ENCODE results near the gene BTBD9. TPM values are rescaled to one million over a fixed set of nuclear protein-coding genes. Genes with fewer than 3 reads are reported as not detected.

Gene BTBD9
- total RNA-seq, 1 donor = 21.4 TPM

- DNase-seq (ENCODE audit: low read depth) = no peak
- no peak for TF ChIP-seq CTCF (IDR thresholded peaks at IDR 0.05; ENCODE audit: insufficient read depth, low read length)
- H3K4me3 ChIP-seq (ENCODE audit: low read depth, low read length) = no peak overlapping the region
Observed at GRCh38 chr6:38174806-38175495, 464.8 kb downstream of the BTBD9 start.

GRCh38 chr6:38174315-38174714 lies 465.4 kb downstream of the BTBD9 start:
- DNase-seq (ENCODE audit: low read depth) = no peak
- H3K4me3 ChIP-seq (ENCODE audit: low read depth, low read length) = no peak overlapping the region
- no peak for TF ChIP-seq CTCF (IDR thresholded peaks at IDR 0.05; ENCODE audit: insufficient read depth, low read length)

- no peak overlapping the region for H3K4me3 ChIP-seq (ENCODE audit: low read depth, low read length)
- no peak for DNase-seq (ENCODE audit: low read depth)
- no peak for TF ChIP-seq CTCF (IDR thresholded peaks at IDR 0.05; ENCODE audit: insufficient read depth, low read length)
Observed at GRCh38 chr6:38173909-38174308, 465.8 kb downstream of the BTBD9 start.

- DNase-seq (ENCODE audit: low read depth) = no peak
- no peak overlapping the region for H3K4me3 ChIP-seq (ENCODE audit: low read depth, low read length)
- TF ChIP-seq CTCF (IDR thresholded peaks at IDR 0.05; ENCODE audit: insufficient read depth, low read length) = no peak
Observed at GRCh38 chr6:38172739-38173410, 466.9 kb downstream of the BTBD9 start.

GRCh38 chr6:38171997-38172738 lies 467.6 kb downstream of the BTBD9 start:
- no peak overlapping the region for H3K4me3 ChIP-seq (ENCODE audit: low read depth, low read length)
- no peak for TF ChIP-seq CTCF (IDR thresholded peaks at IDR 0.05; ENCODE audit: insufficient read depth, low read length)
- DNase-seq (ENCODE audit: low read depth) = no peak

GRCh38 chr6:38170666-38171355 lies 468.9 kb downstream of the BTBD9 start:
- TF ChIP-seq CTCF (IDR thresholded peaks at IDR 0.05; ENCODE audit: insufficient read depth, low read length) = no peak

More at GRCh38 chr6:38170666-38171355, 468.9 kb downstream of the BTBD9 start:
- no peak for DNase-seq (ENCODE audit: low read depth)
- H3K4me3 ChIP-seq (ENCODE audit: low read depth, low read length) = no peak overlapping the region
